ENCODE data around the gene ZSWIM6. TPM values are rescaled to one million over a fixed set of nuclear protein-coding genes. Genes with fewer than 3 reads are reported as not detected.
A peak's percentile ranks its signal among the peaks of the same experiment; 100 is the strongest.
"Not testable (repeated sequence)": the region's sequence is repeated elsewhere in the genome, so short reads cannot be mapped to it uniquely, and the experiment has no call there.

The ZSWIM6 gene
- total and polyA plus RNA-seq, 2 donors = 6.0 to 21.4 TPM

DNA sequence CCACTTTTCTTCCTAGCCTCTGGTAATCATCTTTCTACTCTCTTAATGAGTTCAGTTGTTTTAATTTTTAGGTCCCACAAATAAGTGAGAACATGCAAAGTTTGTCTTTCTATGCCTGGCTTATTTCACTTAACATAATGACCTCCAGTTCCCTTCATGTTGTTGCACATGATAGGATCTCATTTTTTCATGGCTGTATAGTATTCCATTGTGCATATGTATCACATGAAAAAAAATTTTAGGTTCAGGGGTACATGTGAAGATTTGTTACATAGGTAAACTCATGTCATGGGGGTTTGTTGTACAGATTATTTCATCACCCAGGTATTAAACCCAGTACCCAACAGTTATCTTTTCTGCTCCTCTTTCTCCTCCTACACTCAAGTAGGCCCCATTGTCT lies 89.2 kb downstream of the ZSWIM6 start:
- H3K4me1 ChIP-seq (ENCODE audit: insufficient read depth); H3K36me3 ChIP-seq (ENCODE audit: insufficient read depth); H3K4me3 ChIP-seq (ENCODE audit: low read depth, low read length); DNase-seq (ENCODE audit: extremely low spot score); H3K27ac ChIP-seq (ENCODE audit: low read depth): not testable (repeated sequence)

DNA sequence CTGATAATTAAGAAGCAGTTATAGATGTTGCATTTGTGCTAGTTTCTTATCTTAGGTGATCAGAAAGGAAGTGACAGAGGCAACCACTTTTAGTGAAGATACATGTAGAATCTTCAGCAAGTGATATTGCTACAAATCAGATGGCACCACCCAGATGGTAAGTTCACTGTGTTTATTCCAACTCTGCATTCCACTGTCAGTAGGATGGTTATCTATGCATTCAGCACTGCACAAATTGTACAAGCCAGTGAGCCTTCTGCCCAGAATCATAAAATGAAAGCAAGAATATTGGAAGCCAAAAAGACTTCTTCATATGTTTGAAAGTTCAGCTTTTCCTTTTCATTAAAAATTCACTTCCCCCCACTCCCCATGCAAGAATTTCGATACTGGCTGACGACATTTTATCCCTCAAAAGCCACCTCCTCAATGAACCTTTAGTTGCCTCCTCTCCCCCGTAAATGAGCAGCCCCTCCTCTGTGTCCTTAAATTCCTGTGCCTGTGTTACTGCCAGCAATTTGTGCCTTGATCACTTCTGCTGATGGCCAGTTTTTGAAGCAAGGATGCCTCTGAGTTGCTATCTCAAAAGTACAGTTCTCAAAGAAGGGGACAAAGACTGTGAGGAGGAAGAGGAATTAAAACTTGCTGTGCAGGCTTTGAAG lies 91.6 kb downstream of the ZSWIM6 start:
- H3K36me3 ChIP-seq (ENCODE audit: insufficient read depth) = no peaks in the 10 kb centered on the region
- H3K4me1 ChIP-seq (ENCODE audit: insufficient read depth) = no peaks in the 10 kb centered on the region
- 23% methylated on average over 3 of the region's 3 CpGs for WGBS
- no peak for DNase-seq (ENCODE audit: extremely low spot score)
- H3K4me3 ChIP-seq (ENCODE audit: low read depth, low read length) = no peak overlapping the region
- no peak overlapping the region for H3K27ac ChIP-seq (ENCODE audit: low read depth)

DNA sequence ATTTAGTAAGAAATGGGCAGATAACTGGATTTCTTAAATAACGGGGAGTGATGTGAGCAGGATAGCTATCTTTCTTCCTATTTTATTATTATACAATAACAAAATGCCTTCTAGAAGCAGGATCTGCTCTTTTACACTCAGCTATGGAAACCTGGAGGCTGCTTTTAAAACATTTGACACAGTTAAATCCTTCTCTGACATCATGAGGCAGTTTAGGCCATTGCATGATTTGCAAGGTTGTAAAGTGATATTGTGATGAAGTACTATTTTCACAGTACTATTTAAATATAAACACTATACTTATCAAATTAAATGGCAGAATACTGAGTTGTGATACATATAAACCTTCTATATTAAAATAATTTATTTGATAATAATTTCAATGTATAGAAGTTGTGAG lies 93.9 kb downstream of the ZSWIM6 start:
- DNase-seq (ENCODE audit: extremely low spot score) = no peak
- no peaks in the 10 kb centered on the region for H3K4me1 ChIP-seq (ENCODE audit: insufficient read depth)
- no peak overlapping the region for H3K27ac ChIP-seq (ENCODE audit: low read depth)
- 73% methylated on average over 1 of the region's 1 CpG for WGBS
- H3K4me3 ChIP-seq (ENCODE audit: low read depth, low read length) = no peak overlapping the region
- no peaks in the 10 kb centered on the region for H3K36me3 ChIP-seq (ENCODE audit: insufficient read depth)

DNA sequence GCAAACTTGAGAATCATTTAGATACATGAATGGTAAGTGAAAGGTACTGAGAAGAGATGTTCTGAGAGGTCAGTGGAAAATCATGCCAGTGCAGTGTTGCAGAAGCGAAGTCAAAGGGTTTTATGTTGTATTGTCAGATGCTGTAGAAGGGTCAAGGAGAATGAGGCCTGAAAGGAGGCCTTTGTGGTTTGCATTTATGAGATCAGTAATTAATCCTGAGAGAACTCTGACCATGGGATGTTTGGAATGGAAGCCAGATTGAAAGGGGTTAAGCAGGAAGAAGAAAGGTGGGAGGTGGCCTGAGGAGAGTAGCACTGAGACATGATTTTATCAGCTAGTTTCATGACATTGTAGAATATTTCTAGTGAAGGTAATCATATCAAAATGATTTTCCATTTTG lies 97.8 kb downstream of the ZSWIM6 start:
- H3K4me1 ChIP-seq (ENCODE audit: insufficient read depth) = no peaks in the 10 kb centered on the region
- no peak overlapping the region for H3K27ac ChIP-seq (ENCODE audit: low read depth)
- WGBS = 92% methylated on average over 1 of the region's 1 CpG
- no peak overlapping the region for H3K4me3 ChIP-seq (ENCODE audit: low read depth, low read length)
- DNase-seq (ENCODE audit: extremely low spot score) = no peak
- H3K36me3 ChIP-seq (ENCODE audit: insufficient read depth) = no peaks in the 10 kb centered on the region

DNA sequence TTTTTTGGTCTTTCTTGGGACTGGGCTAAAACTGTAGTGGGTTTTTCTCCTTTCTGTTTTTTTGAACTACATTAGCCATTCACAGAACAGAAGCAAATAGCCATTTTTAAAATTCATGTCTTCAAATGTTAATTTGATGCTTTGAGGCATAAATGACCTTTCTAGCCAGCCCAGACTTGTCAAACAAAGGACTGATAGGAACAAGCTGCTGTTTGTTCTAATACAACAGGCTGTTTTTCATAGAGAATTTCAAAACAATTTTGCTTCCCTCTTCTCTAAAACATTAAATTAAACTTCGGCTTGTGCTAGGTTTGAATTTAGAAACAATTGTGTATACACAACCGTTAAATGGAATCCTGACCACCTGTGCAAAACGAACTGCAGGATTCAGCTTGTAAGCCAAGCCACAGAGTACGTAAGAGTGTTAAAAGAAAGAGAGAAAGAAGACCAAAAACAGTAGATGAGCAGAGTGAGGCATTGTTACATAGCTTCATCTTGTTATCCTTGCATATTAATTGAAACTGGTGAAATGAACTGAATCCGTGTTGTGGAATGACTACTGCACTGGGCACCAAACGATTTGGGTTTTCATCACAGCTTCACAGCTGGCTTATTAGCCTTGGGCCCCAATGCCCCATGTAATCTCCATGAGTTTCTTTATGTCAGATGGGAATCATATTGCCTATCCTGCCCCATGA lies 100.0 kb downstream of the ZSWIM6 start:
- DNase-seq (ENCODE audit: extremely low spot score) = no peak
- Histone ChIP-seq H3K4me1 (ENCODE audit: insufficient read depth) (no peaks in the 10 kb centered on the region), H3K36me3 (ENCODE audit: insufficient read depth) (no peaks in the 10 kb centered on the region), H3K27ac (ENCODE audit: low read depth) (peak overlapping the region; percentile 50), H3K4me3 (ENCODE audit: low read depth, low read length) (no peak overlapping the region)
- 41% methylated on average over 6 of the region's 6 CpGs for WGBS

DNA sequence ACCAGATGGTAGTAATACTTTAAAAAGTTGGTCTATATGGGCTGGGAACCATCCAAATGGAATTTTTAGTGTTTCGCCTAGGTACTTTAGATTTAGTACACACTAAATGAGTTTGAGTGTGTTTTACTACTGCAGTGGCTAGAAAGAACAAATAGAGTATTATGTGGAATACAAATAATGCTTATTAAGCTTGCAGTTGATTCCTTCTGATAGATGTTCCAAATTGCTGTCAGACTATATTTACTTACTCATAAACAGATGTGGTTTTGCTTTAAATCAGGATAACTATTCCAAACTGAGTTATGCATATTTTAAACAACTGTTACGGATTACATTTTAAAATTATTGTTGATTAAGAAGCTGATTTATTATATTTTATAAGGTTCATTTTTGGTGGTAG lies 103.3 kb downstream of the ZSWIM6 start:
- no peaks in the 10 kb centered on the region for H3K4me1 ChIP-seq (ENCODE audit: insufficient read depth)

DNA sequence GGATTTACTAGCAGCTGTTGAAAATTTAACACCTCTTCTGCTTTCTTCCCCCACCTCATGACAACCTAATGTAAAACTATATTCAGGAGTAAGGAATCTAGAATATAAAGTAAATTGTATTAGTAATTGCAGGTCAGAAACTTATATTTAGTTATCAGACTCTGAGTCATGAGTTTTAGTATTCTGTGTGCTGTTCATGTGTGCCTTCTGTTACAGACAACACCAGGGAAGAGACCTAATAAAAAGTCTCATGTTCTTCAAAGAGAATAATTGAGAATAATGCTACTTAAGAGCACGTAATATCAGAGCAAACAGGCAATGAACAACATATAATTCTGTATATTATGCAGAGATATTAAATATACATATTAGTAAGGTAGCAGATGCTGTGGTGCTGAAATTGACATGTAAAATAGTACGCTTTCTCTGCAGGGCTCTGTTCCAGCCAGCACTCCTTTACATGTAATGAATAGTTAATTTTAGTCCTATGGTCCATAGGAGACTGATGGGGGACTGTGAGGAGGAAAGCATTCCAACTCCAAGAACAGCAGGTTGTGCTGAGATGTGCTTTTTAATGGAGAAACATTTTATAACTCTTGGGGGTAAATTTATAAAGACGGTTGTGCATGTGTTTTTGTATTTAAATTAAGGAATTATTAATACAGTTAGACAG lies 106.4 kb downstream of the ZSWIM6 start:
- 89% methylated on average over 3 of the region's 3 CpGs for WGBS
- no peaks in the 10 kb centered on the region for H3K4me1 ChIP-seq (ENCODE audit: insufficient read depth)
- no peak for DNase-seq (ENCODE audit: extremely low spot score)

More for the DNA sequence above, 103.3 kb downstream of the ZSWIM6 start:
- Histone ChIP-seq H3K27ac (ENCODE audit: low read depth) (no peak overlapping the region), H3K4me3 (ENCODE audit: low read depth, low read length) (no peak overlapping the region), H3K36me3 (ENCODE audit: insufficient read depth) (no peaks in the 10 kb centered on the region)
- whole genome bisulfite sequencing = 61% methylated on average over 2 of the region's 2 CpGs
- no peak for DNase-seq (ENCODE audit: extremely low spot score)

DNA sequence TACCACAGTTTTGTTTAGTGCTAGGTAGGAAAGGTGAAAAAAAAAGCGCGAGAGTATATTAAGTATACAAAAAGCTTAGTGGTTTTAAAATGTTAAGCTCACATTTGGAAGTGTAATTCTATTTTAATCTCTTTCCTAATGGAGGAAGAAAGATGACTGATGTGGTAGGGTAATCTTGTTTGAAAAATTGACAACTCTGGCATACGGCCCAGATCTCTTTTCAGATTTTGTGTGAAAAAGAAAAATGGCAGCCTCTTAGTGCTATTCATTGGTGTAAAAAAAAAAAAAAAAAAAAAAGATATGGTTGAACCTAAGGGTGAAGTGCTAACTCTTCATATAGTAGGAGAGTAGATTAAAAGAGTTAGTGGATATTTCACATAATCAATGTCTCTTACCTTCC lies 108.0 kb downstream of the ZSWIM6 start:
- Histone ChIP-seq H3K36me3 (ENCODE audit: insufficient read depth) (no peaks in the 10 kb centered on the region), H3K27ac (ENCODE audit: low read depth) (no peak overlapping the region), H3K4me1 (ENCODE audit: insufficient read depth) (no peaks in the 10 kb centered on the region), H3K4me3 (ENCODE audit: low read depth, low read length) (no peak overlapping the region)
- 92% methylated on average over 3 of the region's 3 CpGs for WGBS
- no peak for DNase-seq (ENCODE audit: extremely low spot score)

More for the DNA sequence above, 106.4 kb downstream of the ZSWIM6 start:
- no peaks in the 10 kb centered on the region for H3K36me3 ChIP-seq (ENCODE audit: insufficient read depth)
- no peak overlapping the region for H3K4me3 ChIP-seq (ENCODE audit: low read depth, low read length)
- H3K27ac ChIP-seq (ENCODE audit: low read depth) = no peak overlapping the region

DNA sequence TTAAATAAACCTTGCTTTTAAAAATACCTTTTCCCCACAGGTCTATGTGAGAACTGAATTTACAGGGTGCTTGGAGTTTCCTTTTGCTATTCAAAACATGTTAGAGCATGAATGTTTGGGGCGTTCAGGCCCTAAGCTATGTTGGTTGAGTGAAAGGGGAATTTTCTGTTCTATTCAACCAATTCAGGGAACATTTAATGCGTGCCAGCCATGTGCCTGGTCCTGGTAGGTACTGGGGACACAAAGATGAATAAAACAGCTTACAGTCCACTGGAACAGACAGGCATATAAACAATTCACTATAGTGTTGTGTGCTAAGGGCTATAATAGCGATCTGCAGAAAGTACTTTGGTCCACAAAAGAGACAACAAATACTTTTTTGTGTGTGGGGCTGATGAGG lies 108.5 kb downstream of the ZSWIM6 start:
- Histone ChIP-seq H3K36me3 (ENCODE audit: insufficient read depth) (no peaks in the 10 kb centered on the region), H3K4me1 (ENCODE audit: insufficient read depth) (no peaks in the 10 kb centered on the region), H3K4me3 (ENCODE audit: low read depth, low read length) (no peak overlapping the region), H3K27ac (ENCODE audit: low read depth) (no peak overlapping the region)
- DNase-seq (ENCODE audit: extremely low spot score) = peak; percentile 32
- 74% methylated on average over 3 of the region's 3 CpGs for WGBS

DNA sequence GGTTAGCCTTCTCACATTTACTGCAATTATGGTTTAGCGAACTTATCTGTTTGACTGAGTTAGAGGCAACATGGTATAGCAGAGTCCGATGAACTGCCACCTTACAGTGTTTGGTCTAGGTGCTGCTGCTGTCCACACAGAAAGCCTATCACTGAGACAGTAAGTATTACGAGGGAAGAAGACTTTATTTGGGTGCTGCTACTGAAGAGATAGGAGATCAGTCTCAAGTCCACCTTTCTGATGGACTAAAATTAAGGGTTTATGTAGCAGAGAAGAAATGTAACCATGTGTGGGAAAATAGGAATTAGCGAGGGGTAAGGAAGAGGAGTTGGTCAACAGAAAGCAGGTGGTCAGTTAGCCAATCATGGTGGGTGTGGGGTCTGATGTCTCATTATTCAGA lies 109.7 kb downstream of the ZSWIM6 start:
- no peak overlapping the region for H3K4me3 ChIP-seq (ENCODE audit: low read depth, low read length)
- no peak overlapping the region for H3K27ac ChIP-seq (ENCODE audit: low read depth)
- no peaks in the 10 kb centered on the region for H3K4me1 ChIP-seq (ENCODE audit: insufficient read depth)
- DNase-seq (ENCODE audit: extremely low spot score) = no peak
- WGBS = 99% methylated on average over 4 of the region's 4 CpGs
- H3K36me3 ChIP-seq (ENCODE audit: insufficient read depth) = no peaks in the 10 kb centered on the region

DNA sequence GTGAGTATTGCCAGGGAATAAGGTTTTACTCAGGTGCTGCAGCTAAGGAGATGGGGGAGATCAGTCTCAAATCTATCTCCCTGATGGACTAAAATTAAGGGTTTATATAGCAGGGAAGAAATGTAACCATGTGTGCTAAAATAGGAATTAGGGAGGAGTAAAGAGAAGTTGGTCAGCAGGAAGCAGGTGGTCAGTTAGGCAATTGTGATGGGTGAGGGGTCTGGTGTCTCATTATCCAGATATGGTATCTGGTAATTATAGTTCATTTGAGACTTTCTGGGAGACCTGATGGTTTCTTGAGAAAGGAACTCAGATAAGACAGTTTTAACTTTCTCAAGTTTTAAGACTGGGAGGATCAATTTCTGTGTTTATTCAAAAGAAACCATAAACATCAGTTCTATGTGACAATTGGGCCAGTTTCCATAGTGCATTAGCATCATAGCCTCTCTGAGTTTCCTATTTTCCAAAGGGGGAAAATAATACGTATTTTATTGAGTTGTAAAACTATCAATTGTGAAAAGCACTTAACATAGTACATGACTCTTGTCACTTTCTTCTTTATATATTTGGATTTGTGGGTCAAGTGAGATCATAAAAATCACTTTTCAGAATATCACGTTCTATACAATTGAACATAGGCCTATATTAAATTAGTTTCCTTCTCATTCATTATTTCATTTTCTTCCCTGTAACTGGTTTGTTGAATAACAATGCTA lies 115.9 kb downstream of the ZSWIM6 start:
- no peak for DNase-seq (ENCODE audit: extremely low spot score)
- no peaks in the 10 kb centered on the region for H3K36me3 ChIP-seq (ENCODE audit: insufficient read depth)
- no peak overlapping the region for H3K27ac ChIP-seq (ENCODE audit: low read depth)
- H3K4me3 ChIP-seq (ENCODE audit: low read depth, low read length) = no peak overlapping the region
- 77% methylated on average over 2 of the region's 2 CpGs for WGBS
- H3K4me1 ChIP-seq (ENCODE audit: insufficient read depth) = no peaks in the 10 kb centered on the region

DNA sequence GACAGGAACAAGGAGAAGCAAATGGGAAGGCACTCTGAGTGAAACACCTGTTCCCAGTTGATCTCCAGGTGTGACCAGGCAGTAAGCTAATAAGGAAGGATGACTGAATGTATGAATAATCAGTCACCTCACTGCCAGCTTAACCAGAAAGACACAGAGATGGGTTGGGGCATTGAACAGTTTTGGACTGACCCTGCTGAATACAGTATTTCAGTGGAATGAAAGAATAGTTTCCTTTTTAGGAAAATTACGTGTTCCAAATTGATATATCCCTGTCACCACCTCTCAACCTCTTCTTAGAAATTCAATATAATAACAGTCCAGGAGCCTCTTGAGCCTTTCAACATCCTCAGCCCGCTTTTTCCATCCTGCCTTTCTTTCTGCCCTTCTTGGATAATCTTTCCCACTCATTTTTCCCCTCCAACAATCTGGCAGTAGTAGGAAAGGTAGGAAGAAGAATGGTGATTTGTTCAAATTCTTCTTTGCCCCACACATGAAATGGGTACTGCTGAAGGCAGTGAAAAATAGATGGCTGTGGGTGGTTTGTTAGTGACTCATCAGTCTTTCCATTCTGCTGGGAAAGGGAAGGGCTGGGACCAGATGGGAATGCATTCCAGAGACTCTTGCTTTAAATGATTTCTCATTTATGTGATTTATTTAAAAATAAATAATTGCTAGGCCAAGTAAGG lies 117.9 kb downstream of the ZSWIM6 start:
- H3K27ac ChIP-seq (ENCODE audit: low read depth) = no peak overlapping the region
- no peaks in the 10 kb centered on the region for H3K4me1 ChIP-seq (ENCODE audit: insufficient read depth)
- DNase-seq (ENCODE audit: extremely low spot score) = no peak
- WGBS = 82% methylated on average over 2 of the region's 2 CpGs
- H3K4me3 ChIP-seq (ENCODE audit: low read depth, low read length) = no peak overlapping the region
- H3K36me3 ChIP-seq (ENCODE audit: insufficient read depth) = no peaks in the 10 kb centered on the region

DNA sequence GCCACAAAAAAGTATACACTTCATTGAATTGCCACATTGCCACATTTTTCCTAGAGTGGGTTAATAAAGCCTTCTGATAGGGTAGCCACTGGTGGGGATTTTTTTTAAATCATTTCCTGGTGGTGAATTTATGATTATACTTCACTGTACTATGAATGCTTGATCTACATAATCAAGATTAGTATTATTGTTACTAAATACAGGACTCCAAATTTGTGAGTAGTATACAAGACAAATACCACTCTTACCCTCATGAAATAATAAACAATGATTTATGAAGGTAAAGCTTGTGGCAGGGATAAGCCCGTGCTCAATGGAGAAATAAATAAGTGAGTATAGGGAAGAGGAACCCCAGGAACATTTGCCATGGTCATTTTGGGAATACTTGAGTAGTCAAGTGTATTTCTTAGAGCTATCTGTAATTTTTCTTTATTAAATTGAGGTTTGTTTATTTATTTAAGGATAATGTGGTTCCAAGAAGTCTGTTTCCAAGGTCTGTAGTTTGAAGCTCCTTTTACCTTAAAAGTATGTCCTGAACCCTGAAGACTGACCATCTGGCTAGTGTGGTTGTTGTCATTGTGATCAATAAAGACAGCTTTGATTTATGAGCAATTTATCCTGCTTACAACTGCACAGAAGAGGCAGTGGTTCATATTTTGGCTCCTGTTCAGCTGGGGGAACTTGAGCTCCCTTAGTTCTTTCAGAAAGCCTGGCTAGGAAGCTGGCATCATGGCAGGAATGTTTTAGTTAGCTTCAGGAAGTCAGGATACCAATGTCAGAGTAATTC lies 118.6 kb downstream of the ZSWIM6 start:
- no peak for DNase-seq (ENCODE audit: extremely low spot score)
- H3K27ac ChIP-seq (ENCODE audit: low read depth) = no peak overlapping the region
- 32% methylated on average over 1 of the region's 1 CpG for WGBS
- H3K4me3 ChIP-seq (ENCODE audit: low read depth, low read length) = no peak overlapping the region
- H3K4me1 ChIP-seq (ENCODE audit: insufficient read depth) = no peaks in the 10 kb centered on the region
- H3K36me3 ChIP-seq (ENCODE audit: insufficient read depth) = no peaks in the 10 kb centered on the region
